NT2/D1 (cell line): Measurements from ENCODE around the gene ASS1.
A peak's percentile ranks its signal among the peaks of the same experiment; 100 is the strongest.

Experiments used
- DNase-seq: peaks from one replicate; pipeline ENCODE4 v3.0.0-alpha.2; 2011; ENCODE audit warnings: low read depth, low spot score
- H3K27me3 ChIP-seq: 2 replicates; pipeline ENCODE4 v1.6.0; 2011; ENCODE audit warnings: mild to moderate bottlenecking; ENCODE audit not compliant: insufficient read length, insufficient read depth
- H3K36me3 ChIP-seq: 2 replicates; pipeline ENCODE4 v1.6.1; 2011; ENCODE audit warnings: mild to moderate bottlenecking, low read length, mixed read lengths; ENCODE audit not compliant: insufficient read depth, insufficient read length
- H3K4me1 ChIP-seq: 2 replicates; pipeline ENCODE4 v1.5.1; 2011; ENCODE audit not compliant: insufficient read depth, insufficient read length
- H3K4me3 ChIP-seq: 2 replicates; pipeline ENCODE4 v1.5.1; 2011; ENCODE audit warnings: low read depth; ENCODE audit not compliant: insufficient read length
- H3K9ac ChIP-seq: 2 replicates; pipeline ENCODE4 v1.6.0; 2011; ENCODE audit warnings: low read depth; ENCODE audit not compliant: insufficient read length
- H3K9me3 ChIP-seq: 2 replicates; pipeline ENCODE4 v1.5.1; 2011; ENCODE audit warnings: mild to moderate bottlenecking, low read length; ENCODE audit not compliant: insufficient read depth
- SUZ12 ChIP-seq: IDR thresholded peaks from 2 replicates; pipeline ENCODE4 v1.6.1; 2011; ENCODE audit not compliant: insufficient read length, insufficient read depth; ENCODE audit errors: extremely low read depth
- YY1 ChIP-seq: IDR thresholded peaks from 2 replicates; pipeline ENCODE4 v1.6.1; 2011; ENCODE audit not compliant: insufficient read length, insufficient read depth
- ZNF274 ChIP-seq: IDR thresholded peaks from 2 replicates; pipeline ENCODE4 v1.6.1; 2011; ENCODE audit warnings: mild to moderate bottlenecking, low read depth, low read length

Gene ASS1

GRCh38 chr9:130522233-130522808, 77.6 kb downstream of the ASS1 start:
- no peak for TF ChIP-seq ZNF274
- no peak for TF ChIP-seq SUZ12
- TF ChIP-seq YY1: no peak
- no peaks in the 10 kb centered on the region for H3K27me3 ChIP-seq
- DNase-seq: peak; percentile 88
- peaks cover 7% of the 10 kb centered on the region; the same call in 1 of the 2 replicates for H3K9me3 ChIP-seq
- no peaks in the 10 kb centered on the region for H3K36me3 ChIP-seq
- H3K9ac ChIP-seq: no peak overlapping the region
- no peak overlapping the region for H3K4me3 ChIP-seq
- H3K4me1 ChIP-seq: peaks cover 26% of the 10 kb centered on the region

DNA sequence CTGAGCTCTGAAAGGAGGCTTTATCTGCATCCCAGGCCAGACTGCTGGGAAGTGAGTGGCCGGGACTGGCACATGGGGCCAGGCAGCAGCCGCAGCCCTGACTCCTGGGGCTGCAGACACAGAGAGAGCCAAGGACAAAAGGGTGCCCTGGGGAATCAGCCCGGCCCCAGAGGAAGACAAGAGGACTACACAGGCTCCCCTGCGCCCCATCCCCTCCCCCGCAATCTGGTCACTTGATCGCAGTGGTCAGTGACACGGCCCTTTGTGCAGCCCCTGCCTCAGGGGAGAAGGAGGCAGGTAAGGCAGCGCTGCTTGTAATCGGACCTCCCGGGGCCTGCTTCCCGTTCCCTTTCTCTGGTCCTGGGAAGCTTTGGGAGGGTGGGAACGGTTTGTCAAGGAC, 79.2 kb downstream of the ASS1 start:
- TF ChIP-seq YY1 (no peak), SUZ12 (no peak), ZNF274 (no peak)
- Histone ChIP-seq H3K9me3 (peaks cover 7% of the 10 kb centered on the region; the same call in 1 of the 2 replicates), H3K36me3 (no peaks in the 10 kb centered on the region), H3K27me3 (no peaks in the 10 kb centered on the region), H3K9ac (peak overlapping the region; percentile 33), H3K4me1 (peaks cover 30% of the 10 kb centered on the region), H3K4me3 (no peak overlapping the region)
- DNase-seq: no peak

- Histone ChIP-seq H3K4me3 (no peak overlapping the region), H3K9me3 (peaks cover 7% of the 10 kb centered on the region; the same call in 1 of the 2 replicates), H3K27me3 (no peaks in the 10 kb centered on the region), H3K36me3 (no peaks in the 10 kb centered on the region), H3K4me1 (peaks cover 29% of the 10 kb centered on the region), H3K9ac (peak overlapping the region; percentile 18)
- no peak for DNase-seq
- TF ChIP-seq SUZ12: no peak
- no peak for TF ChIP-seq YY1
- TF ChIP-seq ZNF274: no peak
These were observed 81.6 kb downstream of the ASS1 start for GRCh38 chr9:130526193-130526853.

GRCh38 chr9:130526854-130527650, 82.3 kb downstream of the ASS1 start:
- peaks cover 22% of the 10 kb centered on the region for H3K4me1 ChIP-seq
- TF ChIP-seq YY1 (no peak), ZNF274 (no peak)
- no peak for DNase-seq
- 0 out of 2 replicates have a peak, but pooled peaks cover under 1% of the 10 kb centered on the region for H3K9me3 ChIP-seq
- H3K36me3 ChIP-seq: no peaks in the 10 kb centered on the region
- no peak overlapping the region for H3K4me3 ChIP-seq
- no peaks in the 10 kb centered on the region for H3K27me3 ChIP-seq
- H3K9ac ChIP-seq: peak overlapping the region; percentile 18

- Histone ChIP-seq H3K9me3 (no peaks in the 10 kb centered on the region), H3K27me3 (no peaks in the 10 kb centered on the region), H3K4me3 (no peak overlapping the region), H3K4me1 (peaks cover 25% of the 10 kb centered on the region), H3K9ac (no peak overlapping the region), H3K36me3 (no peaks in the 10 kb centered on the region)
- TF ChIP-seq ZNF274 (no peak), SUZ12 (no peak), YY1 (no peak)
- DNase-seq: no peak
These were observed 83.0 kb downstream of the ASS1 start for GRCh38 chr9:130527651-130528310.

- no peak for TF ChIP-seq ZNF274
- no peak for TF ChIP-seq YY1
- TF ChIP-seq SUZ12: no peak
- Histone ChIP-seq H3K9ac (no peak overlapping the region), H3K36me3 (no peaks in the 10 kb centered on the region), H3K4me3 (no peak overlapping the region), H3K27me3 (no peaks in the 10 kb centered on the region), H3K4me1 (peaks cover 19% of the 10 kb centered on the region), H3K9me3 (no peaks in the 10 kb centered on the region)
- no peak for DNase-seq
These were observed 83.9 kb downstream of the ASS1 start for GRCh38 chr9:130528674-130529073.
